GM12878 (cell line): ENCODE data around the gene MED22. TPM values are rescaled to one million over a fixed set of nuclear protein-coding genes. Genes with fewer than 3 reads are reported as not detected.

ENCODE experiments used
- ATF2 ChIP-seq: IDR thresholded peaks from 2 replicates; pipeline ENCODE4 v1.6.1; 2012; ENCODE audit warnings: low read length, inconsistent platforms
- ATF7 ChIP-seq: fragments of 450-650 bp; IDR thresholded peaks from 2 replicates; pipeline ENCODE4 v1.6.1; 2016; ENCODE audit warnings: low read depth, mild to moderate bottlenecking
- CBFB ChIP-seq: IDR thresholded peaks from 2 replicates; pipeline ENCODE4 v1.6.1; 2016; ENCODE audit warnings: antibody characterized with exemption, low read depth
- CHD4 ChIP-seq: fragments of 200-600 bp; sonication (generic); IDR thresholded peaks from 2 replicates; pipeline ENCODE4 v1.6.1; 2016; ENCODE audit warnings: mild to moderate bottlenecking
- E2F4 ChIP-seq: IDR thresholded peaks from 2 replicates; pipeline ENCODE4 v1.6.1; 2012; ENCODE audit warnings: low read depth, low read length, improper control_type of control experiment
- HDGF ChIP-seq: fragments of 450-650 bp; IDR thresholded peaks from 2 replicates; pipeline ENCODE4 v1.6.1; 2016; ENCODE audit warnings: antibody characterized with exemption
- IKZF1 ChIP-seq: fragments of 450-650 bp; conservative IDR thresholded peaks from 2 replicates; pipeline ENCODE4 v1.6.1; 2017; ENCODE audit warnings: antibody characterized with exemption, mild to moderate bottlenecking
- IRF3 ChIP-seq: fragments of 450-650 bp; IDR thresholded peaks from 2 replicates; pipeline ENCODE4 v1.6.1; 2014; ENCODE audit warnings: mild to moderate bottlenecking
- POU2F2 ChIP-seq: IDR thresholded peaks from 3 replicates; pipeline ENCODE4 v1.6.1; 2011; ENCODE audit warnings: low read depth, mild to moderate bottlenecking, low read length, borderline replicate concordance
- PRDM15 ChIP-seq: fragments of 450-650 bp; formaldehyde crosslinking; IDR thresholded peaks from 2 replicates; pipeline ENCODE4 v1.4.0; 2020; ENCODE audit warnings: mild to moderate bottlenecking, moderate library complexity
- RELB ChIP-seq: fragments of 450-650 bp; IDR thresholded peaks from 2 replicates; pipeline ENCODE4 v1.6.1; 2017; ENCODE audit warnings: low read depth, mild to moderate bottlenecking, moderate library complexity
- SKIL ChIP-seq: fragments of 450-650 bp; IDR thresholded peaks from 2 replicates; pipeline ENCODE4 v1.6.1; 2017; ENCODE audit warnings: mild to moderate bottlenecking, low read depth, inconsistent platforms; ENCODE audit not compliant: poor library complexity, severe bottlenecking
- SP1 ChIP-seq: IDR thresholded peaks from one replicate; pipeline ENCODE4 v1.6.1; 2011; ENCODE audit warnings: low read depth, low read length
- SRF ChIP-seq, 2 experiments: IDR thresholded peaks; 2 replicates each; pipeline ENCODE4 v1.6.1; 2011; ENCODE audit warnings: low read depth in 2 of 2, low read length in 2 of 2, mild to moderate bottlenecking in 1 of 2, moderate library complexity in 1 of 2
- polyA plus RNA-seq, 11 experiments: library from polyadenylated mRNA; depleted of rRNA in 4 of 11; unstranded in 6 of 11; stranded (reverse) in 5 of 11; fragments of >200 nt; fragmentation: Nextera tagmentation in 4 of 11; fragmentation: Illumina TruSeq in 1 of 11; extraction: Ambion mirVana in 4 of 11; extraction: Trizol in 1 of 11; gene quantifications; 1 replicate in 1 of 11; 2 replicates in 10 of 11; pipeline versions ENCODE4 v1.2.1 to v1.2.3, GENCODE V29; 2011 to 2016; ENCODE audit warnings: inconsistent platforms in 2 of 11, missing spikeins in 2 of 11, low read depth in 1 of 11
- total RNA-seq, 4 experiments: library from RNA; depleted of rRNA in 3 of 4; stranded (reverse); fragments of >200 nt in 3 of 4; fragmentation: Illumina TruSeq in 1 of 4; extraction: Trizol in 1 of 4; gene quantifications; 2 replicates each; pipeline versions ENCODE4 v1.2.1 to v1.2.3, GENCODE V29; 2013 to 2021

MED22 gene
- total and polyA plus RNA-seq, 10 of the 15 experiments (the other 5 are each of a cell fraction or from before 2014, with no cell fraction given), result 1.4 to 42.1 (median 24.6) TPM

- TF ChIP-seq IRF3, result no peak
- TF ChIP-seq SRF (IDR thresholded peaks at IDR 0.05; ENCODE audit: low read depth in 2 of 2, low read length in 2 of 2), result peak; percentile 5 to 49; a peak in 1 of 4 replicates
- TF ChIP-seq SP1, result peak; percentile 70
- no peak for TF ChIP-seq RELB
- TF ChIP-seq ATF7, result no peak
- TF ChIP-seq CHD4, result no peak
- TF ChIP-seq HDGF, result no peak
- TF ChIP-seq IKZF1, result peak; percentile 86
- no peak for TF ChIP-seq CBFB
- TF ChIP-seq SKIL, result no peak
- TF ChIP-seq ATF2, result no peak
- peak; percentile 62; the same call in 2 of the 3 replicates for TF ChIP-seq POU2F2
- TF ChIP-seq E2F4, result no peak
- no peak for TF ChIP-seq PRDM15 (CRISPR knock-in tag)
Observed at GRCh38 chr9:133375724-133376654, 28.1 kb upstream of the MED22 start, which contains the start of the genes STKLD1 and SURF4 (continued).
